SH-SY5Y (cell line): Measurements from ENCODE around the gene BABAM2.

ENCODE experiments used
- GATA2 ChIP-seq: IDR thresholded peaks from 2 replicates; pipeline ENCODE4 v1.6.1; 2011; ENCODE audit warnings: mild to moderate bottlenecking, low read depth, low read length
- GATA3 ChIP-seq: IDR thresholded peaks from 2 replicates; pipeline ENCODE4 v1.6.1; 2011; ENCODE audit warnings: low read depth, mild to moderate bottlenecking, low read length, moderate library complexity

DNA sequence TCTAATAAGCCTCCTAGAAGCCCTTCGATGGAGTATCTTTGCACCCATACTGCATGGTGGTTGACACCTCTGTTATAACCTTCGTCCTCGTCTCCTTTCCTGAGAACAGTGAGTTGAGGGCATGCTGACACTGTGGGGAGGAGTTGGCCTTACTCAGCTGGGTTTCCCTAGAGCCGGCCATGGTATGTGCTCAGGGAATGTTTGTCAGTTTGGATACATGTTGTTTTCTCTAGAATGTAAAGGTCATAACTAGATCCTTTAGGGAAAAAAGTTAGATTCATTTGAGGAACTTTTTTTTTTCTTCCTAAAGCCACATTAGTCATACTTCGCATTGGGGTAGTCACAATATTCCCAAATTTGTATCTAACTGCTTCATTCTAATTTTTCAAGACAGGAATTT is 396.1 kb downstream of the BABAM2 start:
- no peak for TF ChIP-seq GATA2
- no peak for TF ChIP-seq GATA3
